ENCODE results near the gene ALDH4A1. TPM values are rescaled to one million over a fixed set of nuclear protein-coding genes. Genes with fewer than 3 reads are reported as not detected.
A peak's percentile ranks its signal among the peaks of the same experiment; 100 is the strongest.

The ALDH4A1 gene
- total RNA-seq, 2 experiments from 2014 or later, result 6.1 to 7.6 TPM

DNA sequence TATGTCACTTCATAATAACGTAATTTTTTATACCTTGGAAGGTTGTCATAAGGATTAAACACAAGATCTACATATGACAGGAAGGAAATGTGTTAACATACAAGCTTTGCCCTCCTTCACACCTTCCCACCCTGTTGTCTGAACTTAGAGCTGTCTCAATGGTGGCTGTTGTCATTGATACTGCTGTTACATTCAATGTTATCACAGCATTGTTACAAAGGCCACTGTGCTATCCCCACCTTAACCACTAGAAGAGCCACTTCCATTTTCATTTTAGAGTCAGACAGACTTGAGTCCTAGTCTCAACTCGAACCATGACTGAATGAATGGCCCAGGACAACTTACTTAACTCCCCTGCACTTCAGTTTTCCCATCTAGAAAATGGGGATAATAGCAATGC is 74.1 kb downstream of the ALDH4A1 start:
- H3K4me2 ChIP-seq (ENCODE audit: low read length), result no peak overlapping the region
- no peaks in the 10 kb centered on the region for H3K9me2 ChIP-seq (ENCODE audit: insufficient read depth, low read length)
- no peak for DNase-seq (ENCODE audit: low spot score)
- ChIA-PET CTCF (ENCODE audit: unreplicated experiment) (no interaction called here), POLR2A (no interaction called here)
- no peak overlapping the region for H3K4me3 ChIP-seq (ENCODE audit: low read depth, low read length, poor library complexity, severe bottlenecking)
- H2AFZ ChIP-seq (ENCODE audit: low read length), result no peak overlapping the region
- H4K20me1 ChIP-seq (ENCODE audit: insufficient read depth, low read length), result no peaks in the 10 kb centered on the region
- H3K36me3 ChIP-seq (ENCODE audit: insufficient read depth, low read length), result no peaks in the 10 kb centered on the region
- intact Hi-C loops (cut with micrococcal nuclease; ENCODE audit: unreplicated experiment), result no loop called here
- no peak for TF ChIP-seq EZH2phosphoT487 (IDR thresholded peaks at IDR 0.05; ENCODE audit: borderline replicate concordance, low read depth, low read length)
- TF ChIP-seq, protein P1, sequence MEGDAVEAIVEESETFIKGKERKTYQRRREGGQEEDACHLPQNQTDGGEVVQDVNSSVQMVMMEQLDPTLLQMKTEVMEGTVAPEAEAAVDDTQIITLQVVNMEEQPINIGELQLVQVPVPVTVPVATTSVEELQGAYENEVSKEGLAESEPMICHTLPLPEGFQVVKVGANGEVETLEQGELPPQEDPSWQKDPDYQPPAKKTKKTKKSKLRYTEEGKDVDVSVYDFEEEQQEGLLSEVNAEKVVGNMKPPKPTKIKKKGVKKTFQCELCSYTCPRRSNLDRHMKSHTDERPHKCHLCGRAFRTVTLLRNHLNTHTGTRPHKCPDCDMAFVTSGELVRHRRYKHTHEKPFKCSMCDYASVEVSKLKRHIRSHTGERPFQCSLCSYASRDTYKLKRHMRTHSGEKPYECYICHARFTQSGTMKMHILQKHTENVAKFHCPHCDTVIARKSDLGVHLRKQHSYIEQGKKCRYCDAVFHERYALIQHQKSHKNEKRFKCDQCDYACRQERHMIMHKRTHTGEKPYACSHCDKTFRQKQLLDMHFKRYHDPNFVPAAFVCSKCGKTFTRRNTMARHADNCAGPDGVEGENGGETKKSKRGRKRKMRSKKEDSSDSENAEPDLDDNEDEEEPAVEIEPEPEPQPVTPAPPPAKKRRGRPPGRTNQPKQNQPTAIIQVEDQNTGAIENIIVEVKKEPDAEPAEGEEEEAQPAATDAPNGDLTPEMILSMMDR (conservative IDR thresholded peaks at IDR 0.05; ENCODE audit: low read length), result 0 out of 2 replicates have a peak, but pooled peaks have one; percentile 26
- H3K79me2 ChIP-seq (ENCODE audit: insufficient read depth, low read depth, low read length), result no peaks in the 10 kb centered on the region
- H3K27ac ChIP-seq (ENCODE audit: low read depth, low read length, poor library complexity, severe bottlenecking), result no peak overlapping the region
- BruUV-seq (replicated peaks), result no TSS peak
- no peaks in the 10 kb centered on the region for H3K9me3 ChIP-seq (ENCODE audit: low read length)
- H3K4me1 ChIP-seq (ENCODE audit: insufficient read depth, low read length, poor library complexity, severe bottlenecking), result no peaks in the 10 kb centered on the region

DNA sequence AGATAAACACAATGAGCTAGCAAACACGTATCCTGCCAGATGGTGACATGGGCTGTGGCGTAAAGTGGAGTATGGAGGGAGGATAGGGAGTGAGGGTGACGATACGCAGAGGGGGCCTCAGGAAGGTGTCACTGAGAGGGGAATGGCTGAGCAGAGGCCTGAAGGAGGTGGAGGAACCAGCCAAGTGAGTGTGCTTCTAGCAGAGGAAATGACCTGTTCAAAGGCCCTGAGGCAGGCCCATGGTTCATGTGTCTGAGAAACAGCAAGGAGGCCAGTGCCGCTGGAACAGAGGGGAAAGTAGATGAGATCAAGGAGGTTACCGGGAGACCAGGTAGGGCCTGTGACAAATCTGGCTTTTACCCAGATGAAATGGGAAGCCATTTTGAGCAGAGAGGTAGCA is 78.9 kb downstream of the ALDH4A1 start:
- intact Hi-C loops (cut with micrococcal nuclease; ENCODE audit: unreplicated experiment), result no loop called here
- CTCF ChIA-PET (ENCODE audit: unreplicated experiment), result no interaction called here
- BruUV-seq (replicated peaks), result no TSS peak
- no peaks in the 10 kb centered on the region for H3K36me3 ChIP-seq (ENCODE audit: insufficient read depth, low read length)
- no peak overlapping the region for H2AFZ ChIP-seq (ENCODE audit: low read length)
- H3K4me1 ChIP-seq (ENCODE audit: insufficient read depth, low read length, poor library complexity, severe bottlenecking), result no peaks in the 10 kb centered on the region
- H3K9me3 ChIP-seq (ENCODE audit: low read length), result no peaks in the 10 kb centered on the region
- no peak overlapping the region for H3K27ac ChIP-seq (ENCODE audit: low read depth, low read length, poor library complexity, severe bottlenecking)
- no peak for DNase-seq (ENCODE audit: low spot score)
- POLR2A ChIA-PET, result interaction anchor here (1.2 kb wide), 1 partner anchor 9 kb away, joined by 3 read pairs; no protein-coding TSS in a partner anchor
- H3K4me2 ChIP-seq (ENCODE audit: low read length), result no peak overlapping the region
- H3K79me2 ChIP-seq (ENCODE audit: insufficient read depth, low read depth, low read length), result no peaks in the 10 kb centered on the region
- no peak for TF ChIP-seq EZH2phosphoT487 (IDR thresholded peaks at IDR 0.05; ENCODE audit: borderline replicate concordance, low read depth, low read length)
- TF ChIP-seq, protein P1 (conservative IDR thresholded peaks at IDR 0.05; ENCODE audit: low read length), result 0 out of 2 replicates have a peak, but pooled peaks have one; percentile 12
- no peaks in the 10 kb centered on the region for H4K20me1 ChIP-seq (ENCODE audit: insufficient read depth, low read length)
- no peaks in the 10 kb centered on the region for H3K9me2 ChIP-seq (ENCODE audit: insufficient read depth, low read length)
- no peak overlapping the region for H3K4me3 ChIP-seq (ENCODE audit: low read depth, low read length, poor library complexity, severe bottlenecking)

Small RNAs within 50 kb of the gene (microRNA-seq; reads per million reads assigned to microRNA genes)
- gene MIR1290 (ENCODE audit: borderline replicate concordance) (not detected), gene MIR4695 (ENCODE audit: borderline replicate concordance) (not detected)

Small RNAs within 50 kb of the gene (small RNA-seq; reads per million reads assigned to genes)
- gene MIR1290 (not detected), gene MIR4695 (not detected)

Other genes starting within 250 kb of the ALDH4A1 start
- gene TAS1R2, start 42.9 kb downstream of the ALDH4A1 start, total RNA-seq (2014; rRNA removed; shearing (Covaris generic)), result not detected in 2 replicates
- gene TAS1R2, start 42.9 kb downstream of the ALDH4A1 start, total RNA-seq (2022), result not detected in 2 replicates
- gene IFFO2, start 54.1 kb upstream of the ALDH4A1 start, total RNA-seq (2014; rRNA removed; shearing (Covaris generic)), result 0.06 and 0.08 TPM in 2 replicates
- gene IFFO2, start 54.1 kb upstream of the ALDH4A1 start, total RNA-seq (2022), result 0.20 and 0.44 TPM in 2 replicates